ENCODE data around the gene TTI1.
"Not testable (repeated sequence)": the region's sequence is repeated elsewhere in the genome, so short reads cannot be mapped to it uniquely, and the experiment has no call there.

GRCh38 chr20:37963483-37963882, 69.8 kb downstream of the TTI1 start:
- not testable (repeated sequence) for TF ChIP-seq CTCF, POLR2A, EP300 (IDR thresholded peaks at IDR 0.05)

Data from tibial nerve (tissue), 4 donors.